Activated CD4-positive, CD25-positive, alpha-beta regulatory T cell (primary cell): ENCODE measurements around the gene BSN.
"Not testable (repeated sequence)": the region's sequence is repeated elsewhere in the genome, so short reads cannot be mapped to it uniquely, and the experiment has no call there.

Experiments
- DNase-seq, 4 experiments: peaks; one replicate each; lab custom pipeline; 2025; lab: John Stamatoyannopoulos, UW

The BSN gene

GRCh38 chr3:49695350-49696015 lies 141.2 kb downstream of the BSN start:
- DNase-seq, result not testable (repeated sequence)

GRCh38 chr3:49699281-49699979 lies 145.2 kb downstream of the BSN start:
- DNase-seq, result no peak

- DNase-seq, result no peak
Observed at GRCh38 chr3:49700014-49700413, 145.7 kb downstream of the BSN start.

- no peak for DNase-seq
Observed at GRCh38 chr3:49700453-49701128, 146.3 kb downstream of the BSN start.

- DNase-seq, result no peak
Observed at GRCh38 chr3:49701388-49702077, 147.3 kb downstream of the BSN start.

GRCh38 chr3:49702672-49703071 lies 148.4 kb downstream of the BSN start:
- no peak for DNase-seq

- peak in 3 of 4 experiments; percentile 35 to 40 (median 37) for DNase-seq
Observed at GRCh38 chr3:49703443-49703927, 149.2 kb downstream of the BSN start.

- no peak for DNase-seq
Observed at GRCh38 chr3:49703956-49704355, 149.7 kb downstream of the BSN start.

- no peak for DNase-seq
Observed at GRCh38 chr3:49704629-49705028, 150.4 kb downstream of the BSN start.

GRCh38 chr3:49705390-49705960 lies 151.2 kb downstream of the BSN start:
- DNase-seq, result no peak

- no peak for DNase-seq
Observed at GRCh38 chr3:49706456-49707112, 152.3 kb downstream of the BSN start.

- DNase-seq, result no peak
Observed at GRCh38 chr3:49707113-49707480, 152.8 kb downstream of the BSN start.

- no peak for DNase-seq
Observed at GRCh38 chr3:49709852-49710251, 155.6 kb downstream of the BSN start.

GRCh38 chr3:49711489-49711888 lies 157.2 kb downstream of the BSN start:
- DNase-seq, result no peak

GRCh38 chr3:49712166-49712565 lies 157.9 kb downstream of the BSN start:
- DNase-seq, result no peak

GRCh38 chr3:49712631-49713317 lies 158.5 kb downstream of the BSN start:
- DNase-seq, result no peak

GRCh38 chr3:49713336-49714105 lies 159.2 kb downstream of the BSN start:
- no peak for DNase-seq

- no peak for DNase-seq
Observed at GRCh38 chr3:49714728-49715550, 160.7 kb downstream of the BSN start.

GRCh38 chr3:49715611-49716121 lies 161.4 kb downstream of the BSN start:
- no peak for DNase-seq
